SK-N-SH treated with all-trans-retinoic acid at 6 μM for 48 hours (cell line): ENCODE data around the gene ARID4B.

Experiments used
- ATAC-seq: fragments of 200-7000 bp; cut with Tn5 transposase; 3 replicates; pipeline ENCODE4 v1.9.1; 2020; ENCODE audit warnings: mild to moderate bottlenecking, moderate library complexity
- ARNTL ChIP-seq: fragments of 450-650 bp; formaldehyde crosslinking; IDR thresholded peaks from 2 replicates; pipeline ENCODE4 v1.5.0; 2020; ENCODE audit warnings: low read depth, mild to moderate bottlenecking, moderate library complexity, borderline replicate concordance
- BACH2 ChIP-seq: fragments of 250-450 bp; sonication (Bioruptor Pico); IDR thresholded peaks from 2 replicates; pipeline ENCODE4 v1.9.0; 2021; ENCODE audit warnings: mild to moderate bottlenecking, borderline replicate concordance
- CSDC2 ChIP-seq: fragments of 250-450 bp; sonication (Bioruptor Pico); IDR thresholded peaks from 2 replicates; pipeline ENCODE4 v1.5.0; 2020; ENCODE audit warnings: mild to moderate bottlenecking, moderate library complexity
- GLIS3 ChIP-seq: fragments of 250-450 bp; sonication (Bioruptor Pico); IDR thresholded peaks from 2 replicates; pipeline ENCODE4 v1.5.0; 2020; ENCODE audit warnings: mild to moderate bottlenecking, moderate library complexity
- ISL1 ChIP-seq: fragments of 250-450 bp; sonication (Bioruptor Pico); IDR thresholded peaks from 2 replicates; pipeline ENCODE4 v2.1.2; 2022; ENCODE audit warnings: mild to moderate bottlenecking, moderate library complexity
- OSR1 ChIP-seq: fragments of 250-450 bp; sonication (Bioruptor Pico); IDR thresholded peaks from 2 replicates; pipeline ENCODE4 v1.8.0; 2022; ENCODE audit warnings: moderate library complexity, mild to moderate bottlenecking, inconsistent platforms
- PPARA ChIP-seq: fragments of 250-450 bp; sonication (Bioruptor Pico); IDR thresholded peaks from 2 replicates; pipeline ENCODE4 v1.5.0; 2020; ENCODE audit warnings: mild to moderate bottlenecking, borderline replicate concordance
- RARB ChIP-seq: fragments of 250-450 bp; sonication (Bioruptor Pico); IDR thresholded peaks from 2 replicates; pipeline ENCODE4 v1.8.0; 2021; ENCODE audit warnings: mild to moderate bottlenecking, moderate library complexity
- SNAI2 ChIP-seq: fragments of 250-450 bp; sonication (Bioruptor Pico); IDR thresholded peaks from 2 replicates; pipeline ENCODE4 v1.5.0; 2020; ENCODE audit warnings: mild to moderate bottlenecking, moderate library complexity
- TCF4 ChIP-seq: fragments of 250-450 bp; sonication (Bioruptor Pico); IDR thresholded peaks from 2 replicates; pipeline ENCODE4 v1.8.0; 2021; ENCODE audit warnings: mild to moderate bottlenecking, moderate library complexity, borderline replicate concordance
- TOX ChIP-seq: fragments of 250-450 bp; sonication (Bioruptor Pico); IDR thresholded peaks from 2 replicates; pipeline ENCODE4 v1.8.0; 2021; ENCODE audit warnings: mild to moderate bottlenecking, moderate library complexity, borderline replicate concordance
- ZC3H10 ChIP-seq: fragments of 250-450 bp; sonication (Bioruptor Pico); IDR thresholded peaks from 2 replicates; pipeline ENCODE4 v1.5.1; 2021; ENCODE audit warnings: mild to moderate bottlenecking, moderate library complexity
- ZFP3 ChIP-seq: fragments of 250-450 bp; sonication (Bioruptor Pico); IDR thresholded peaks from 2 replicates; pipeline ENCODE4 v1.5.0; 2020; ENCODE audit warnings: mild to moderate bottlenecking, moderate library complexity
- ZFP30 ChIP-seq: fragments of 450-650 bp; formaldehyde crosslinking; IDR thresholded peaks from 2 replicates; pipeline ENCODE4 v1.5.0; 2022; ENCODE audit warnings: mild to moderate bottlenecking, moderate library complexity
- ZNF565 ChIP-seq: fragments of 450-650 bp; formaldehyde crosslinking; conservative IDR thresholded peaks from 2 replicates; pipeline ENCODE4 v1.5.0; 2020; ENCODE audit warnings: low read depth, mild to moderate bottlenecking, moderate library complexity
- ZNF70 ChIP-seq: fragments of 450-650 bp; formaldehyde crosslinking; IDR thresholded peaks from 2 replicates; pipeline ENCODE4 v1.5.0; 2020; ENCODE audit warnings: mild to moderate bottlenecking, moderate library complexity
- ZNF8 ChIP-seq: fragments of 450-650 bp; formaldehyde crosslinking; IDR thresholded peaks from 2 replicates; pipeline ENCODE4 v1.5.0; 2020; ENCODE audit warnings: mild to moderate bottlenecking, moderate library complexity
- TF ChIP-seq, protein P1 (sequence below): fragments of 250-450 bp; sonication (Bioruptor Pico); IDR thresholded peaks from 2 replicates; pipeline ENCODE4 v1.8.0; 2020; ENCODE audit warnings: mild to moderate bottlenecking, moderate library complexity, borderline replicate concordance
- TF ChIP-seq, protein P2 (sequence below): fragments of 250-450 bp; sonication (Bioruptor Pico); IDR thresholded peaks from 2 replicates; pipeline ENCODE4 v1.5.1; 2020; ENCODE audit warnings: low read depth, mild to moderate bottlenecking, moderate library complexity
- TF ChIP-seq, protein P3 (sequence below): fragments of 250-450 bp; sonication (Bioruptor Pico); IDR thresholded peaks from 2 replicates; pipeline ENCODE4 v1.5.0; 2020; ENCODE audit warnings: mild to moderate bottlenecking, moderate library complexity
- TF ChIP-seq, protein P4 (sequence below): fragments of 250-450 bp; sonication (Bioruptor Pico); IDR thresholded peaks from 2 replicates; pipeline ENCODE4 v1.5.1; 2021; ENCODE audit warnings: mild to moderate bottlenecking, moderate library complexity
- TF ChIP-seq, protein P5 (sequence below): fragments of 250-450 bp; sonication (Bioruptor Pico); IDR thresholded peaks from 2 replicates; pipeline ENCODE4 v1.8.0; 2021; ENCODE audit warnings: low read depth, mild to moderate bottlenecking, moderate library complexity, borderline replicate concordance

The ARID4B gene

DNA sequence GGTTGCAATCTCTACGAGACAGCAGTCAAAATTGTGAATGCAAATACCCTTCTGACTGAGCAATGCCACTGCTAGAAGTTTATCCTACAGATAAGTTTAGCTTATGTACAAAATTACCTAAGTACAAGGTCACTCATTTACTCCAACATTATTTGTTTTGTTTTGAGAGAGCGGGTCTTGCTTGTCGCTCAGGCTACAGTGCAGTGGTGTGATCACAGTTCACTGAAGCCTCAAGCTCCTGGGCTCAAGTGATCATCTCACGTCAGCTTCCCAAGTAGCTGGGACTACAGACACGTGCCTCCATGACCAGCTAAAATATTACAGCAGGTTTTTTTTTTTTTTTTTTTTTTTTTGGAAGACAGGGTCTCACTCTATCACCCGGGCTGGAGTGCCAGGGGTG lies 182.3 kb downstream of the ARID4B start:
- TF ChIP-seq ZNF8 (no peak), TCF4 (no peak), BACH2 (no peak), GLIS3 (CRISPR knock-in tag) (no peak), ZNF565 (CRISPR knock-in tag) (no peak), CSDC2 (CRISPR knock-in tag) (no peak)
- TF ChIP-seq, protein P1, sequence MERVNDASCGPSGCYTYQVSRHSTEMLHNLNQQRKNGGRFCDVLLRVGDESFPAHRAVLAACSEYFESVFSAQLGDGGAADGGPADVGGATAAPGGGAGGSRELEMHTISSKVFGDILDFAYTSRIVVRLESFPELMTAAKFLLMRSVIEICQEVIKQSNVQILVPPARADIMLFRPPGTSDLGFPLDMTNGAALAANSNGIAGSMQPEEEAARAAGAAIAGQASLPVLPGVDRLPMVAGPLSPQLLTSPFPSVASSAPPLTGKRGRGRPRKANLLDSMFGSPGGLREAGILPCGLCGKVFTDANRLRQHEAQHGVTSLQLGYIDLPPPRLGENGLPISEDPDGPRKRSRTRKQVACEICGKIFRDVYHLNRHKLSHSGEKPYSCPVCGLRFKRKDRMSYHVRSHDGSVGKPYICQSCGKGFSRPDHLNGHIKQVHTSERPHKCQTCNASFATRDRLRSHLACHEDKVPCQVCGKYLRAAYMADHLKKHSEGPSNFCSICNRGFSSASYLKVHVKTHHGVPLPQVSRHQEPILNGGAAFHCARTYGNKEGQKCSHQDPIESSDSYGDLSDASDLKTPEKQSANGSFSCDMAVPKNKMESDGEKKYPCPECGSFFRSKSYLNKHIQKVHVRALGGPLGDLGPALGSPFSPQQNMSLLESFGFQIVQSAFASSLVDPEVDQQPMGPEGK, result no peak
- TF ChIP-seq, protein P2, sequence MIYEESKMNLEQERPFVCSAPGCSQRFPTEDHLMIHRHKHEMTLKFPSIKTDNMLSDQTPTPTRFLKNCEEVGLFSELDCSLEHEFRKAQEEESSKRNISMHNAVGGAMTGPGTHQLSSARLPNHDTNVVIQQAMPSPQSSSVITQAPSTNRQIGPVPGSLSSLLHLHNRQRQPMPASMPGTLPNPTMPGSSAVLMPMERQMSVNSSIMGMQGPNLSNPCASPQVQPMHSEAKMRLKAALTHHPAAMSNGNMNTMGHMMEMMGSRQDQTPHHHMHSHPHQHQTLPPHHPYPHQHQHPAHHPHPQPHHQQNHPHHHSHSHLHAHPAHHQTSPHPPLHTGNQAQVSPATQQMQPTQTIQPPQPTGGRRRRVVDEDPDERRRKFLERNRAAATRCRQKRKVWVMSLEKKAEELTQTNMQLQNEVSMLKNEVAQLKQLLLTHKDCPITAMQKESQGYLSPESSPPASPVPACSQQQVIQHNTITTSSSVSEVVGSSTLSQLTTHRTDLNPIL (CRISPR knock-in tag), result no peak
- no peak for ATAC-seq

DNA sequence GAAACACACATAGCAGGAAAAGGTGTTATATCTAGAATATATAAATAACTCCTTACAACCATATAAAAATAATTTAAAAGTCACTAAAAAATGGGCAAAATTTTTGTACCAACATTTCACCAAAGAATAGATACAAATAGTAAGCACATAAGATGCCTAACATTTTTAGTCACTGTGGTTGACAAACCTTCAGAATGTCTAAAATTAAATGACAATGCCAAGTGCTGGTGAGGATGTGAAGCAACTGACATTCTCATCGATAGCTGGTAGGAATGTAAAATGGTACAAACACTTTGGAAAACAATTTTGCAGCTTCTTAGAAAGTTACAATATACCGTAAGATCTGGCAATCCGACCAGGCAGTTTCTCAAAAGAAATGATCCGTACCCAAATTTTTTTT lies 185.0 kb downstream of the ARID4B start:
- no peak for TF ChIP-seq ZNF70
- TF ChIP-seq, protein P1, result no peak
- TF ChIP-seq OSR1 (CRISPR knock-in tag), result no peak
- TF ChIP-seq, protein P3, sequence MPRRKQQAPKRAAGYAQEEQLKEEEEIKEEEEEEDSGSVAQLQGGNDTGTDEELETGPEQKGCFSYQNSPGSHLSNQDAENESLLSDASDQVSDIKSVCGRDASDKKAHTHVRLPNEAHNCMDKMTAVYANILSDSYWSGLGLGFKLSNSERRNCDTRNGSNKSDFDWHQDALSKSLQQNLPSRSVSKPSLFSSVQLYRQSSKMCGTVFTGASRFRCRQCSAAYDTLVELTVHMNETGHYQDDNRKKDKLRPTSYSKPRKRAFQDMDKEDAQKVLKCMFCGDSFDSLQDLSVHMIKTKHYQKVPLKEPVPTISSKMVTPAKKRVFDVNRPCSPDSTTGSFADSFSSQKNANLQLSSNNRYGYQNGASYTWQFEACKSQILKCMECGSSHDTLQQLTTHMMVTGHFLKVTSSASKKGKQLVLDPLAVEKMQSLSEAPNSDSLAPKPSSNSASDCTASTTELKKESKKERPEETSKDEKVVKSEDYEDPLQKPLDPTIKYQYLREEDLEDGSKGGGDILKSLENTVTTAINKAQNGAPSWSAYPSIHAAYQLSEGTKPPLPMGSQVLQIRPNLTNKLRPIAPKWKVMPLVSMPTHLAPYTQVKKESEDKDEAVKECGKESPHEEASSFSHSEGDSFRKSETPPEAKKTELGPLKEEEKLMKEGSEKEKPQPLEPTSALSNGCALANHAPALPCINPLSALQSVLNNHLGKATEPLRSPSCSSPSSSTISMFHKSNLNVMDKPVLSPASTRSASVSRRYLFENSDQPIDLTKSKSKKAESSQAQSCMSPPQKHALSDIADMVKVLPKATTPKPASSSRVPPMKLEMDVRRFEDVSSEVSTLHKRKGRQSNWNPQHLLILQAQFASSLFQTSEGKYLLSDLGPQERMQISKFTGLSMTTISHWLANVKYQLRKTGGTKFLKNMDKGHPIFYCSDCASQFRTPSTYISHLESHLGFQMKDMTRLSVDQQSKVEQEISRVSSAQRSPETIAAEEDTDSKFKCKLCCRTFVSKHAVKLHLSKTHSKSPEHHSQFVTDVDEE (CRISPR knock-in tag), result no peak
- no peak for TF ChIP-seq ZFP3
- no peak for TF ChIP-seq ISL1 (CRISPR knock-in tag)
- TF ChIP-seq ZFP30 (CRISPR knock-in tag), result no peak
- no peak for TF ChIP-seq TOX (CRISPR knock-in tag)
- TF ChIP-seq, protein P2 (CRISPR knock-in tag), result no peak
- TF ChIP-seq, protein P4, sequence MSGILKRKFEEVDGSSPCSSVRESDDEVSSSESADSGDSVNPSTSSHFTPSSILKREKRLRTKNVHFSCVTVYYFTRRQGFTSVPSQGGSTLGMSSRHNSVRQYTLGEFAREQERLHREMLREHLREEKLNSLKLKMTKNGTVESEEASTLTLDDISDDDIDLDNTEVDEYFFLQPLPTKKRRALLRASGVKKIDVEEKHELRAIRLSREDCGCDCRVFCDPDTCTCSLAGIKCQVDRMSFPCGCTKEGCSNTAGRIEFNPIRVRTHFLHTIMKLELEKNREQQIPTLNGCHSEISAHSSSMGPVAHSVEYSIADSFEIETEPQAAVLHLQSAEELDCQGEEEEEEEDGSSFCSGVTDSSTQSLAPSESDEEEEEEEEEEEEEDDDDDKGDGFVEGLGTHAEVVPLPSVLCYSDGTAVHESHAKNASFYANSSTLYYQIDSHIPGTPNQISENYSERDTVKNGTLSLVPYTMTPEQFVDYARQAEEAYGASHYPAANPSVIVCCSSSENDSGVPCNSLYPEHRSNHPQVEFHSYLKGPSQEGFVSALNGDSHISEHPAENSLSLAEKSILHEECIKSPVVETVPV, result no peak
- no peak for TF ChIP-seq SNAI2 (CRISPR knock-in tag)
- no peak for TF ChIP-seq GLIS3 (CRISPR knock-in tag)
- TF ChIP-seq CSDC2 (CRISPR knock-in tag), result no peak
- no peak for TF ChIP-seq ARNTL
- TF ChIP-seq ZNF565 (CRISPR knock-in tag), result no peak
- TF ChIP-seq ZC3H10, result no peak
- no peak for ATAC-seq

DNA sequence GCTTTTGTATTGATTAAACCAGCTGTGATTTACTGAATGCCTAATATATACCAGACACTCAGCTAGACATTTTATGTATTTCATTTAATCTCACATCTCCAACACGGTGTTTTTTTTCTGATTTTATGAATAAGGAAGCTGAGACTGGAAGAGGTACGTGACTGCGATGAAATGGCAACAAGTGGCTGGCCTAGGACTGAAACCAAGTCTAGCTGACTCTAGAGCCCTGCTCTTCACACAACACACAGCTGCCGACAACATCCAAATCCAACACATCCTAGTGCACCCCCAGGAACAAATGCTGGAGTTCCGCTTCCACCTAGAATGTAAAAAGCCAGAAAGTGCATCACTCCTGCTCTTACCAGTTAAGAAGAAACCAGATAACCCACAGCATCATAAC lies 188.7 kb downstream of the ARID4B start:
- TF ChIP-seq ISL1 (CRISPR knock-in tag) (no peak), RARB (CRISPR knock-in tag) (no peak), ZC3H10 (no peak), PPARA (CRISPR knock-in tag) (no peak), TCF4 (no peak), ZFP30 (CRISPR knock-in tag) (no peak)
- TF ChIP-seq, protein P5, sequence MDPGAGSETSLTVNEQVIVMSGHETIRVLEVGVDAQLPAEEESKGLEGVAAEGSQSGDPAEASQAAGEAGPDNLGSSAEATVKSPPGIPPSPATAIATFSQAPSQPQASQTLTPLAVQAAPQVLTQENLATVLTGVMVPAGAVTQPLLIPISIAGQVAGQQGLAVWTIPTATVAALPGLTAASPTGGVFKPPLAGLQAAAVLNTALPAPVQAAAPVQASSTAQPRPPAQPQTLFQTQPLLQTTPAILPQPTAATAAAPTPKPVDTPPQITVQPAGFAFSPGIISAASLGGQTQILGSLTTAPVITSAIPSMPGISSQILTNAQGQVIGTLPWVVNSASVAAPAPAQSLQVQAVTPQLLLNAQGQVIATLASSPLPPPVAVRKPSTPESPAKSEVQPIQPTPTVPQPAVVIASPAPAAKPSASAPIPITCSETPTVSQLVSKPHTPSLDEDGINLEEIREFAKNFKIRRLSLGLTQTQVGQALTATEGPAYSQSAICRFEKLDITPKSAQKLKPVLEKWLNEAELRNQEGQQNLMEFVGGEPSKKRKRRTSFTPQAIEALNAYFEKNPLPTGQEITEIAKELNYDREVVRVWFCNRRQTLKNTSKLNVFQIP (CRISPR knock-in tag), result no peak
- TF ChIP-seq, protein P4, result no peak
- ATAC-seq, result no peak
